NCI-H1417 treated with DMSO at 0.1 percent for 48 hours (cell line): Measurements from ENCODE around the gene ARPC2.
"Not testable (repeated sequence)": the region's sequence is repeated elsewhere in the genome, so short reads cannot be mapped to it uniquely, and the experiment has no call there.

Experiments used
- DNase-seq: peaks from one replicate; lab custom pipeline; 2025; lab: John Stamatoyannopoulos, UW

ARPC2 gene

GRCh38 chr2:218216674-218217359 is at the start of gene ARPC2:
ARPC2 (plus strand) TSS chr2:218217189; CDS start chr2:218217471, 282 bp downstream.
- peak; percentile 51 for DNase-seq

GRCh38 chr2:218168016-218168415 is 49.0 kb upstream of the ARPC2 start:
- DNase-seq: no peak

DNA sequence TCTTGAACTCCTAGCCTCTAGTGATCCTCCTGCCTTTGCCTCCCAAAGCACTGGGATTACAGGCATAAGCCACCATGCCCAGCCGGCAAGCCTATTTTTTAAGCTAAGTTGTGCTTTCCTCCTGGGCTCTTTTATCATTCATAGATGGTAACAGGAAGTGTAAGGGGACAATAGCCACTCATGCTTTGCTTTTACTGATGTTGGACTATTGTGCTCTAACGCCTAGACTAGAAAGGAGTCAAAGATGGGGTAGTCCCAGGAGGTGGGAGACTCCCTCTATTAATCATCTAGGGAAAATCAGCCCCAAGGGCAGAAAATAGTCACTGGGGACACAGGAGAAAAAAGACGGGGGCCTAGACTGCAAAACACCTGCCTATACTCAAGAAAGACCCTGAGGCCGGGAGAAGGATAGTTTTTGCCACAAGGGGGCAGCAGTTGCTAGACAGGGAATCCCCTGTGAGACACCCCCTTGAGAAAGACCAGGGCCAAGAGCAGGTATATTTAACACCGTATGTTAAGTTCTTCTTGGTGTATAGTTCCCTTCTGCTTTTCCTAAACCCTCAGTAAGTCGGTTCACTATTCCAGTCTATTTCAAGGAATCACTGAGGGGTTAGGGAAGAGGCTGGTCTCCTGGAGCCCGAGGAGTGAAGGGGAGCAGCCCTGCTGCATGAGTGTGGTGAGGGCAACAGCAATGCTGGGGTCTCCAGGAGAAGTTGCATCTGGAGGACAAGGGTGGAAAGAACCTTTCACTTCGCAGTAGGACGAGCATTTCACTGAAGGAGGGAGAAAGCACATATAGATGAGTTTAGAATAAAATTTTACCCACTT is 48.1 kb upstream of the ARPC2 start:
- no peak for DNase-seq

GRCh38 chr2:218169757-218170546 is 47.0 kb upstream of the ARPC2 start:
- DNase-seq: no peak

- DNase-seq: not testable (repeated sequence)
Observed at GRCh38 chr2:218171744-218172143, 45.2 kb upstream of the ARPC2 start.

DNA sequence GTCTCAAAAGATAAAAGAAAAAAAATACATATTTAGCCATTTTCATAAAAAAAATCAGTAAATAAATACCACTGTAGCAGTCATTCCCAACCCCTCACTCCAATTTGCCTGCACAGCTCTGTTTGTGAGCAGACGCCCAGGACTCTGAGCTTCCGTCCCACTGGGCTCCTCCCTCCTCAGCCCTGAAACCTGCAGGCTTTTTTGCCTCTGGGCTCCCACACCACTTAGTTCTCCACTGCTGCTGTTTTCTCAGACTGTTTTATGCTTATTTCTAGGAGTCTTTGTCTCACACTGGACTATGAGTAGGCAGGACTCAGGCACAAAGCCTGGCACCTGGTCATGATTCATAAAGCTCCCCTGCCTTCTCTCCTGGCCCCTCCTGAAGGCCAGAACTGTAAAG is 44.1 kb upstream of the ARPC2 start:
- DNase-seq: no peak

- no peak for DNase-seq
Observed at GRCh38 chr2:218179782-218180181, 37.2 kb upstream of the ARPC2 start.

GRCh38 chr2:218180467-218181114 is 36.4 kb upstream of the ARPC2 start:
- no peak for DNase-seq

- no peak for DNase-seq
Observed at GRCh38 chr2:218184331-218184730, 32.7 kb upstream of the ARPC2 start.

DNA sequence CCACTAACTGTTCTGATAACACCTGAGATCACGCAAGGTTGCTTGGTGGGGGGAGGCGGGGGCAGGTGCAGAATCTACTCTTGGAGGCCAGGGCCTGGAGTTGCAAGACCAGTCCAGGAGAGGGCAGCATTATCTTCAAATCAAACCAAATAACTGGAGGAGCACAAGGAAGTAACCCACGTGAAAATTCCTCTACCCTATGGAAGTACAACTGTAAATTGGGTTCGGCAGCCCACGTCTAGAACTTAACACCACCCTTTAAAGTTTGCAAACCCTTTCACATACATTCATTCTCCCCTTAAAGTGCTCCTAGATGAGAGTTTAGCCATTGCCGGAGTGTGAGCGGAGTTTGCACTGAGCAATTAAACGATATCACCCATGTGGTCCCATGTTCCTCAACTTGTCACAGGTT is 30.6 kb upstream of the ARPC2 start:
- DNase-seq: no peak

DNA sequence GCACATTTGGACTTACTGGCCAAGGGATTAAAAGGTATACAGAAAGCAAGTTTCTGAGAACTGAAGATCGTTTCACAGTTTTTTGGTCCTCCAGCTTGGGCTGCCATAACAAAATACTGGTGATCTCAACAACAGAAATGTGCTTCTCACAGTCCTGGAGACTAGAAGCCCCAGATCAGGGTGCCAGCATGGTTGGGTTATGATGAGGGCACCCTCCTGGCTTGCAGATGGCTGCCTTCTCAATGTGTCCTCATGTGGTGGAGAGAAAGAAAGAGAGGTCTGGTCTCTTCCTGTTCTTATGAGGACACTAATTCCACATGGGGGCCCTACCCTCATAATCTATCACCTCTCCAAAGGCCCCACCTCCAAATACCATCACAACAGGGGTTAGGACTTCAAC is 30.1 kb upstream of the ARPC2 start:
- no peak for DNase-seq

- DNase-seq: no peak
Observed at GRCh38 chr2:218187296-218188015, 29.5 kb upstream of the ARPC2 start.

DNA sequence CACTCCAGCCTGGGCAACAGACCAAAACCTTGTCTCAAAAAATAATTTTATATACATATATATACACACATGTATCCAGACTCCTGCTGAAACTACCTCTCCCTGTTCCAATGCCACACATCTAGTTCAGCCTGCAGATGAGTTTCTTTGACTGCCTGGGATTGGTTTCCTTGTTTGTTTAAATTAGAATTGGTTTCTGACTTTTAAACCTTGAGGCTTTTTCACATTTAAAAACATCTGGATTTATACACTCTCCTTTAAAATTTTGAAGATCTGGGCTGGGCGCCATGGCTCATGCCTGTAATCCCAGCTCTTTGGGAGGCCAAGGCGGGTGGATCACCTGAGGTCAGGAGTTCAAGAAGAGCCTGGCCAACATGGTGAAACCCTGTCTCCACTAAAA is 28.5 kb upstream of the ARPC2 start:
- DNase-seq: no peak

DNA sequence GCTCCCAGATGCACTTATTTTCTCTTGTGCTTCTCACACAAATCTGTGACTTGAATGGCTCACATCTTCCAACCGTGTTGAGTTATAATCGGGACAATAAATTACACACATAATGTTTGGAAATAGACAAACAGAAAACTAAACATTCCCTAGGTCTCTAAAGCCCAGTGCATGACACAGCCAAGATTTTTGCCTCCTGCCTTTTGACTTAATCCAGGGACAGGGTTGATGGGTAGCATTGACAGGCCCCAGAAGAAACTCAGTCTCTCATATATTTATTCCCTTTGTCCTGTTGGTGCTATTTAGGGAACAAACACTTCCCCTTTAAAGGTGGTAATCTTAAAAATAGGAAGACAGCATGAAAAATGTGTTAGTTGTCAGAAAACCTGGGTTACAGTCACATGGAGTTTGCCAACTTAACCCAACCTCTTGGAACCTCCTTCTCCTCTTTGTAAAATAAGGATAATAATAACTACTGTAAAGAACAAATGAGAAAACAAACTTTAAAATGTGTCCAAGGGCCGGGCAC is 24.0 kb upstream of the ARPC2 start:
- no peak for DNase-seq

DNA sequence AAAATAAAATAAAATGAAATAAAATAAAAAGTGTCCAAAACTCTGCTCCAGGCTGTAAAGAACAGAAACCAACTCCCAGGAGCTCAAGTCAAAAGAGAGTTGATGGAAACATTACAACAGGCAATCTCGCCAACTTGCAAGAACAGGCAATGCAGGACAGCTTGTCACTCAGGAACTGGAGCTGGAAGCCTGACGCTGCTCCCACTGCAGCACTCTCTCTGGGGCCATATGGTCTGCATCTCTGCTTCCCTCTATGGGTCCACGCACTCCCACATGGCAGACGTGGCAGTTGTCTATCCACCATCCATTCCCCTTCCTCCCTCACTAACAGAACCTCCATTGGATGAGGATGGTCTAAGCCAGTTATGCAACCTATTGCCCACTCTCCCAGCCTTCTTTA is 23.3 kb upstream of the ARPC2 start:
- no peak for DNase-seq

DNA sequence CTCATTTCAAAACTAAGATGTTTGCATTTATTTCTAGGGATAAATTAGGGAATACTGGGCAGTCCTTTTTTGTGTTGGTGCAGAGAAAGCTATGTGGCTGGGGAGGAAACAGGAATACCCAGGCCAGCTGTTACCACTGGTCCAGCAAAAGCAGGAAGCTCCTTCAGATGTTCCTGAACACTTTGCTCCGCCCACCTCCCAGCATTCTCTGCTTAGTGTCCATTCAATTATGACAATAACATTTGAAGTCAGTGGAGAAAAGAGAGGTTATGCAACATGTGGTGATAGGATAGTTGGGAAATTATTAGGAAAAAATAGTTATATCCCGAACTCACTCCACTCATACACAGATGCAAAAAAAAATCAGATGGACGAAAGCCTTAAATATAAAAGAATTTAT is 22.1 kb upstream of the ARPC2 start:
- no peak for DNase-seq

GRCh38 chr2:218196974-218197373 is 20.0 kb upstream of the ARPC2 start:
- DNase-seq: no peak

DNA sequence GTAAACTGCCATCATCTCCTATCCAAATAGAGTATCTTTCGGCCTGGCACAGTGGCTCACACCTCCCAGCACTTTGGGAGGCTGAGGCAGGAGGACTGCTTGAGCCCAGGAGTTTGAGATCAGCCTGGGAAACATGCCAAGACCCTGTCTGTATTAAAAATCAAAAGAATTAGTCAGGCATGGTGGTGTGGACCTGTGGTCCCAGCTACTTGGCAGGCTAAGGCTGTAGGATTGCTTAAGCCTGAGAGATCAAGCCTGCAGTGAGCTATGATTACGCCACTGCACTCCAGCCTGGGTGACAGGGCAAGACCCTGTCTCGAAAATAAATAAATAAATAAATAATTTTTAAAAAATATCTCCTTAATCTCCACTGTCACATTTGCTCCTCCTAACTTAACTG is 14.7 kb upstream of the ARPC2 start:
- DNase-seq: no peak

GRCh38 chr2:218209078-218209477 is 7.9 kb upstream of the ARPC2 start:
- no peak for DNase-seq

DNA sequence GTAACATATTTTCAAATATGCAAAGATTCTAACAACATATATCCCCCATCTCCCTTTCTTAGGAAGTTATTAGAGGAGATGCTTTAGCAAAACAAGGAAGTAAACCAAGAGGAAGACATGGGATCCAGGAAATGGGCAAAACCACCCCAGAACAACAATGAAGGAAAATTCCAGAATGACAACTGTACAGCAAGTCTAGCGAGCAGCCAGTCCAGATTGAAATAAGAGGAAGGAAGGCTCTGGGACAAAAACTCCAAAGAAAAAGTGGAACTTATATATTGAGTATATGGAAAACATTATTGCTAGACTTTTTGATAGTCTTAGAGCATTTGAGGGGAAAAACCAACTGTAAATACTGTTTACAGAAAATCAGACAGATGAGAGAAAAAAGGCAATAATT is 2.9 kb upstream of the ARPC2 start:
- no peak for DNase-seq

- DNase-seq: no peak
Observed at GRCh38 chr2:218216336-218216673, 684 bp upstream of the ARPC2 start.
